ENCODE results near the gene SEMA7A.
"Not testable (repeated sequence)": the region's sequence is repeated elsewhere in the genome, so short reads cannot be mapped to it uniquely, and the experiment has no call there.

The SEMA7A gene

DNA sequence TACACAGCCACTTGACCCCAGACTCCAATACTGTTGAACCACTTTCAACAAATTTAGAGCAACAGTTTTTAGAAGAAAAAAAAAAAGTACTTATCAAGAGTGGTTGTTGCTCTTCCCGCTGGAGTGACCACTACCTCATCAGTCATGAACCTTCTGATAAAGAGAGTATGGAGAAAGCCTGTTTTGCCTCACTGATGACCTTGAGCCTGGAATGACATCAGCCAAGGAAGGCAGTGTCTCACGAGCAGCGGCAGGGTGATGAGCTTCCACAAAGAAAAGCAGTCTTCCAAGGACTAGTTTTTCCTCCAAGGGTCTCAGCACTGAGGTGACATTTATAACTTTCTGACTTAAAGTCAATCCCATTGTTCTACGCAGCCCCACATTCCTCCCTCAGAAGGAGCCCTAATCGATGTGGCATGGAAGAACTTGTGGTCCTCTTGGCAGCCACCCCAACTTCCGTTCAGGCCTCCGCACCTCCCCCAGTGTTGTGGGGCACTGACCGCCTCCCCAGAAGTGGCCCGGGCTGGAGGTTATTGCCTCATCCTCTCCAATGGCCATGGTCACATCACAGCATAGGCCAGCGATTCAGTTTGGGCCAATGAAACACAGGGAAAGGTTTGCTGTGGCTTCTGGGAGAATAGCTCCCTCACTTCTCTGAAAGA is 64.5 kb downstream of the SEMA7A start:
- no peak for DNase-seq

DNA sequence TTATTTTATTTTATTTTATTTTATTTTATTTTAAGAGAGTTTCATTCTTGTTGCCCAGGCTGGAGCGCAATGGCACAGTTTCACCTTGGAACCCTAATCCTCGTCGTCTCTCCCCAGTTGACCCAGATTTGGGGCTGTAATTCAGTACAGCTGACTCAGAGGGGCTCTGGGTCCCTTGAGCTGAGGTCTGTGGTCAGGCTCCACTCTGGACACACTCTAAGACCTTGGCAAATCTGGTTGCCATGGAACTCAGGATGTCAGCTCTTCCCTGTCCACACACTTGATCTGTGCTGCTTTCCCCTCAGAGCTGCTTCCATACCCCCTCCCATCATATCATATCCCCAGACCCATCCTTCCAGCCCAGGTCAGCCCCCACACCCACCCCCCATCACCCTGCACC is 65.6 kb downstream of the SEMA7A start:
- no peak for DNase-seq

- DNase-seq, result no peak
These were observed 66.4 kb downstream of the SEMA7A start, which contains the start of gene CYP11A1 for GRCh38 chr15:74367296-74367854. CYP11A1 (minus strand) TSS chr15:74367646; CDS start chr15:74367585, 61 bp downstream.

GRCh38 chr15:74365598-74366445 is 67.9 kb downstream of the SEMA7A start:
- DNase-seq, result no peak

DNA sequence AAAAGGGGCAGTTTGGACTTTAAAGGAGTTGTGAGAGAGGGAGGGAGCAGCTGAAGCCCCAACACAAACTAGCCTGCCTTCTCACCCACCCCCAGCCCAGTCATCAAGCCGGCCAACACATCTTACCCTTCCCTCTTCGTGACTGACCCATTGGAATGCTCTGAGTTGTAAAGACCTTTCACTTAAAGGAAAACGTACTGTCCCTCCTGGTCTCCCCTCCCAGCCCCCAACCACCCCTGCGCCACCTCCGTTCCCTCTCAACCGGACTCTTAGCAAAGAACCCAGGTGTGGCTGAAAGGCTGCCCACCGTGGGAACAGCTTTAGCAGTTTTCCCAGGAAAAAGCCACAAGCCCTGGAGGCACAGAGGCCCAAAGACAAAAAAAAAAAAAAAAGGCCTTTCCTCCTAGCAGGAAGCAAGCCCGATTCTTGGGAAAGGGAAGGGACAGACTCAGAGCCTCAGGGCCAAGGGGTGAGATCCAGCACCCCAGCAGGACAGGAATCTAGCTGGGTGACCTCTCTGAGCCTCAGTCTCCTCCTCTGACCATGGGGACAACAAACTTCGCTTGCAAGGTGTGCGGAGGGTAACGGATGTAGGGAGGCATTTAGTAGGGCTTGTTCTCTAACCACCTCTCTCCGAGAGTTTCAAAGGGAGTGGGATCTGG is 68.7 kb downstream of the SEMA7A start:
- no peak for DNase-seq

DNA sequence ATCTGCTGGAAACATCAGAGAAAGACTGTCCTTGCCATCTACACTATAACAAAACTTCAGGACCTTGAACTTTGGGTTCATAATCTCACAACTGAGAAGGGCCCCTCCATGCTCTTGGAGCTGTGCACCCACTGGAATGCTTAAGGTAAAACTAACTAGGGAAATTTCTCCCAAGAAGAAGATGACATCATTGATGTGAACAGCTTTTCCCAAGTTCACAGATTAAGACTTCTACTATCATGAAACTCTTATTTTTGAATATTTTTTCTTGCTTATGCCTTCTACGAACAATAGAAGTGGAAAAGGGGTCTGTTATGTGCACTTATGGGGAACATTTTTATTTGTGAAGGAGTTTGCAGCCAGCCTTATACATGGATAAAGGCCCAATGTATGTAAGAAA is 71.3 kb downstream of the SEMA7A start:
- no peak for DNase-seq

DNA sequence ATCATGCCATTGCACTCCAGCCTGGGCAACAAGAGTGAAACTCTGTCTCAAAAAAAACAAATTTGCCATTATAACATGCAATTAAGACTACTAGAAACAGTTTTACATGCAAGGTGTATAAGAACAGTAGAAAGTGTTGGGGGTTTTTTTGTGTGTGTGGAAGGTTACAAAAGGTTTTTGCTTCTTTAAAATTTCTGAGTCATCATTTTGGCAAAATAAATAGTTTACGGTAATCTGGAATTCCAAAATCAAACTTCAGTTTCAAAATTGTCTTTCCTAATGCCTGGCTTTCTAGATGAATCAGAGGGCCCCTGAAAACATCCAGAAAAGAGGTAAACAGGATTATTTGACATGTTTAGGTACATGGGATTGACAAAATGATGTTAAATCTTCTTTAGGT is 72.9 kb downstream of the SEMA7A start:
- not testable (repeated sequence) for DNase-seq

- not testable (repeated sequence) for DNase-seq
These were observed 74.4 kb downstream of the SEMA7A start for GRCh38 chr15:74359376-74359775.
